Erythroblast (primary cell): ENCODE results near the gene USP49.

Source experiments
- DNase-seq, 2 experiments: peaks; one replicate each; lab custom pipeline; 2025; lab: John Stamatoyannopoulos, UW
- GATA1 ChIP-seq: IDR thresholded peaks from 2 replicates; pipeline ENCODE4 v1.6.1; 2011; ENCODE audit warnings: low read depth, mild to moderate bottlenecking, control low read depth, low read length, moderate library complexity
- POLR2A ChIP-seq: IDR thresholded peaks from 2 replicates; pipeline ENCODE4 v1.6.1; 2011; ENCODE audit warnings: mild to moderate bottlenecking, low read length

The USP49 gene

DNA sequence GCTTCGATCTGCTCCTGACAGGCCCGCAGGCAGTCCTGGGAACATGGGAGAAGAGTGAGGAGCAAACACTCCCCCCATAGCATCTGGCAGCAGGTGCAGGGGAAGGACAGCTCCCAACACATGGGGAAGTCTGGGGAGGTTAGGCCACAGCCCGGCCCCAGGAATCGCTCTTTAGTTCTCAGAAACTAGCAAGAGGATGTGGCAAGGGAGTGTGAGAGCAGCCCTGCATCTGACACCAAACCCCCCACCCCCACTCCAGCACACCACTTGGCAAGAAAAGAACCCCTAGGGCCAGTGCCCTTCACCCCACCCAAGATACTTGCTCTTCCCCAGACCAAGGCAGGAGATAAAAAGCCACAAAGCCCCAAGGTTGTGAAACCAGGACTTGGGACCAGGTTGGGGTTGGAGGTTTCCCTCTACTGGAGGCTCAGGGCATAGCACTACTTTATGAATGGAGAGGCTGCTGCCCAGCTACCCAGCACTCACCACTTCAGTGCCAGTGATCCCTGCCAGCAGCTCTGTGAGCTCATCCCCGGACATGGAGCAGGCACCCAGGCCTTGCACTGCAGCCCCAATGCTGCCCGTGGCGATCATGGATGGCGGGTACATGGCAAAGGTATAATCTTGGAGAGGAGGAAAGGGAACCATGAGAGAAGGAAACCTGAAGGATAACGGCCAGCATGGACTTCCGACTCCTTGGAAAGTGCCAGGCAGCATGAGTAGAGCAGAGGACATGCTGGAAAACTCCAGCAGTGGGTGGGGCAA is 41.1 kb upstream of the USP49 start:
- TF ChIP-seq GATA1 (no peak), POLR2A (peak; percentile 42)
- DNase-seq: peak; percentile 95 to 98

- TF ChIP-seq GATA1: no peak
- TF ChIP-seq POLR2A: no peak
- no peak for DNase-seq
These were observed 40.5 kb upstream of the USP49 start for GRCh38 chr6:41935685-41936072.

DNA sequence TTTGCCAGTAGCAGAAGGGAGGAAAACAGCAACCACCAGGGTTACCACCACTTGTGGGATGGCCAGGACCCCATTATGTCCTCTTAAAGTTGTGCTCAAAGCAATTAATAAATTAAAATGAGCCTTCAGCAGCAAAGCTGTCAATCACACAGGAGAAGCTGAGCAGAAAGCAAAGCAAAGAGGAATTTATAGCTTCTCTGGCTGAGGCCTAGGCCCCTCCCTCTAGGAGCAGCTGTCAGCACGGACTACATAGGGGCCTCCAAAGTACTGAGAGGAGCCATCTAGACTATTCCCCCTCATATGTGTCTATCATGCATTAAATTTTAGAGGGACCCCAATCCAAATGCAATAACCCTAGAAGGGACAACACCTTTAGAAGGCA is 40.0 kb upstream of the USP49 start:
- DNase-seq: no peak
- no peak for TF ChIP-seq GATA1
- no peak for TF ChIP-seq POLR2A

GRCh38 chr6:41934278-41935192 is 39.4 kb upstream of the USP49 start:
- no peak for DNase-seq

DNA sequence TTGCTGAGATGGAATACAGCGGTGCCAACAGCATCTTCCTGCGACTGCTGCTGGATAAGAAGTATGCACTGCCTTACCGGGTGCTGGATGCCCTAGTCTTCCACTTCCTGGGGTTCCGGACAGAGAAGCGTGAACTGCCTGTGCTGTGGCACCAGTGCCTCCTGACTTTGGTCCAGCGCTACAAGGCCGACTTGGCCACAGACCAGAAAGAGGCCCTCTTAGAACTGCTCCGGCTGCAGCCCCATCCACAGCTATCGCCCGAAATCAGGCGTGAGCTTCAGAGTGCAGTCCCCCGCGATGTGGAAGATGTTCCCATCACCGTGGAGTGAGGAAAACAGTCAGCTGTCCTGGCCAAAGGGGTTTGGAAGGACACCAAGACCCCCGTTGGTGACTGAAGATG is 37.2 kb upstream of the USP49 start:
- DNase-seq: no peak
- TF ChIP-seq POLR2A (peak; percentile 17), GATA1 (no peak)

More at GRCh38 chr6:41934278-41935192, 39.4 kb upstream of the USP49 start:
- TF ChIP-seq POLR2A: peak; percentile 49
- TF ChIP-seq GATA1: no peak

GRCh38 chr6:41931792-41932191 is 36.6 kb upstream of the USP49 start:
- DNase-seq: no peak
- TF ChIP-seq GATA1 (no peak), POLR2A (no peak)

GRCh38 chr6:41929924-41930323 is 34.7 kb upstream of the USP49 start:
- DNase-seq: no peak
- TF ChIP-seq GATA1: no peak

DNA sequence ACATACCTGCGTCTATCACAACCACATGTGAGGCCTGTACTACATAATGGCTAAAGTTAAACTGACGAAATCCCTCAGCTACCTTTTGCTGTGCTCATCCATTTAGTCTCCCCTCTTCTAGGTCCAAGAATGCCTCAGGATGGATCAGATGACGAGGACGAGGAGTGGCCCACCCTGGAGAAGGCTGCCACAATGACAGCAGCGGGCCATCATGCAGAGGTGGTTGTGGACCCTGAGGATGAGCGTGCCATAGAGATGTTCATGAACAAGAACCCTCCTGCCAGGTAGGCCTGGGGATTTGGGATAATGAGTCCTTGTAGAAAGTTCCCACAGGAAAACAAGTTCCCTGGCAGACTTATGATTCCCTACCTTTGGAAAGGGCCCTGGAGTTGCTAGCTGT is 32.1 kb upstream of the USP49 start:
- no peak for TF ChIP-seq GATA1
- no peak for TF ChIP-seq POLR2A
- no peak for DNase-seq

GRCh38 chr6:41922154-41922553 is 27.0 kb upstream of the USP49 start:
- TF ChIP-seq POLR2A (no peak), GATA1 (no peak)
- DNase-seq: peak; percentile 50 to 58

GRCh38 chr6:41921712-41921998 is 26.5 kb upstream of the USP49 start:
- TF ChIP-seq POLR2A (no peak), GATA1 (no peak)
- DNase-seq: peak in 1 of 2 experiments; percentile 74

GRCh38 chr6:41920921-41921711 is 25.9 kb upstream of the USP49 start, which contains the start of the genes BYSL and MED20:
Gene BYSL, plus strand, starts transcription at chr6:41921499. Its CDS starts 64 bp downstream, at chr6:41921563.
Gene MED20, minus strand, starts transcription at chr6:41921139. Its CDS starts 121 bp downstream, at chr6:41921018.
- no peak for TF ChIP-seq GATA1
- TF ChIP-seq POLR2A: peak; percentile 88
- peak; percentile 96 to 98 for DNase-seq

- peak; percentile 47 to 65 for DNase-seq
- TF ChIP-seq POLR2A: no peak
- TF ChIP-seq GATA1: no peak
These were observed 22.4 kb upstream of the USP49 start for GRCh38 chr6:41917528-41917927.

GRCh38 chr6:41914869-41915530 is 19.8 kb upstream of the USP49 start:
- DNase-seq: peak; percentile 44 to 70
- no peak for TF ChIP-seq POLR2A
- TF ChIP-seq GATA1: no peak

DNA sequence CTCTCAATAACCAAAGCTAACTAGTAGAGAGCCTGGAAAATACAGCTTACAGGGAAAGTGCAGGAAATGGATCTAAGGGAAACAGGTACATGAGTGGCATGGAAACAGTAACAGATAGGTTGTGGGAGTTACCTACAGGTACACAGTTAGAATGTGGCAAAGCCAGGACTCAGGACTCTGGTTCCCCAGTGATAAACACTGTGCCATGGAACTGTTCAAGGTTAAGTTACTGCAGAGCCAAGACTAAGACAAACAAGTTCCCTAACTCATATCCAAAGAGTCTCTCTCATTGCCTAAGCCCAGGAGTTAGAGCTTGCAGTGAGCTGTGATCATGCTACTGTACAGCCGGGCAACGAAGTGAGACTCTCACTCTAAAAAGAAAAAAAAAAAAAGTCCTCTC is 19.2 kb upstream of the USP49 start:
- TF ChIP-seq GATA1 (no peak), POLR2A (no peak)
- no peak for DNase-seq
